Spinal cord (tissue), 10 donors: ENCODE measurements around the gene PDE6B. TPM values are rescaled to one million over a fixed set of nuclear protein-coding genes. Genes with fewer than 3 reads are reported as not detected.
"Not testable (repeated sequence)": the region's sequence is repeated elsewhere in the genome, so short reads cannot be mapped to it uniquely, and the experiment has no call there.

Experiments
- DNase-seq, 6 donors: peaks; one replicate each; pipeline versions ENCODE4 v3.0.0 to v3.0.0-alpha.2; 2013 to 2015; ENCODE audit warnings: low spot score in 6 of 6, low read depth in 4 of 6
- H3K27ac ChIP-seq: one replicate; pipeline ENCODE4 v1.5.1; 2013; ENCODE audit warnings: low read depth, low read length, control low read depth
- H3K27me3 ChIP-seq: one replicate; pipeline ENCODE4 v1.6.1; 2013; ENCODE audit warnings: low read length; ENCODE audit not compliant: control insufficient read depth, insufficient read depth
- H3K36me3 ChIP-seq: one replicate; pipeline ENCODE4 v1.6.1; 2013; ENCODE audit warnings: low read length; ENCODE audit not compliant: control insufficient read depth, insufficient read depth
- H3K4me1 ChIP-seq: one replicate; pipeline ENCODE4 v1.6.1; 2013; ENCODE audit warnings: low read length; ENCODE audit not compliant: control insufficient read depth, insufficient read depth
- H3K4me3 ChIP-seq: one replicate; pipeline ENCODE4 v1.5.1; 2013; ENCODE audit warnings: low read depth, low read length, control low read depth
- H3K9me3 ChIP-seq: one replicate; pipeline ENCODE4 v1.6.1; 2013; ENCODE audit warnings: low read length; ENCODE audit not compliant: control insufficient read depth, insufficient read depth
- WGBS: methylation state at CpG from one replicate; pipeline ENCODE4 v1.1.5; 2013; ENCODE audit warnings: missing lambda C conversion rate; ENCODE audit not compliant: insufficient coverage; 5-methylcytosine and 5-hydroxymethylcytosine counted together
- polyA plus RNA-seq, 2 donors: library from polyadenylated mRNA; unstranded; fragments of 120-200 nt; gene quantifications; one replicate each; pipeline ENCODE4 v1.2.1, GENCODE V29; 2013; ENCODE audit not compliant: insufficient read length in 2 of 2
- total RNA-seq, 2 donors: library from RNA; depleted of rRNA in 1 of 2; stranded (reverse); fragments of 120-200 nt in 1 of 2; fragments of >200 nt in 1 of 2; gene quantifications; one replicate each; pipeline versions ENCODE4 v1.2.3 to v1.2.4, GENCODE V29; 2013 to 2014
- donor health status: healthy.

The PDE6B gene
- total and polyA plus RNA-seq, 4 donors: 16.8 to 24.1 (median 19.7) TPM

DNA sequence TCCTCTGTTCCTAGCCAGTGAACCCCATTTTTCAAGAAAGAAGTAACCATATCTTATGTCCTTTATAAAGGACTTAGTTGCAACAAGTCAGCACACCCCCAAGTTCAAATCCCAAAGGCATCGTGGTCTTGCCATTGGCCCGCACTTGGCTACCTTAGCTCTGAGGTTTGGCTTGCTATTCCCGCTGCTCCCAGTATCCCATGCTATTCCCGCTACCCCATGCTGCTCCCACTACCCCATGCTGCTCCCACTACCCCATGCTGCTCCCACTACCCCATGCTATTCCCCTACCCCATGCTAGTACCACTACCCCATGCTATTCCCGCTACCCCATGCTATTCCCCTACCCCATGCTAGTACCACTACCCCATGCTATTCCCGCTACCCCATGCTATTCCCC, 42.8 kb downstream of the PDE6B start:
- DNase-seq, H3K9me3 ChIP-seq, H3K27ac ChIP-seq, H3K27me3 ChIP-seq, H3K4me3 ChIP-seq: not testable (repeated sequence)
- 89% methylated on average over 6 of the region's 6 CpGs for WGBS
- peaks cover 27% of the 10 kb centered on the region for H3K4me1 ChIP-seq
- H3K36me3 ChIP-seq: peaks cover 39% of the 10 kb centered on the region

GRCh38 chr4:669806-670559, 44.6 kb downstream of the PDE6B start:
- not testable (repeated sequence) for H3K27ac ChIP-seq, DNase-seq, H3K4me3 ChIP-seq, H3K27me3 ChIP-seq, H3K9me3 ChIP-seq
- Histone ChIP-seq H3K4me1 (peaks cover 22% of the 10 kb centered on the region), H3K36me3 (peaks cover 42% of the 10 kb centered on the region)
- WGBS: 93% methylated on average over 5 of the region's 11 CpGs

DNA sequence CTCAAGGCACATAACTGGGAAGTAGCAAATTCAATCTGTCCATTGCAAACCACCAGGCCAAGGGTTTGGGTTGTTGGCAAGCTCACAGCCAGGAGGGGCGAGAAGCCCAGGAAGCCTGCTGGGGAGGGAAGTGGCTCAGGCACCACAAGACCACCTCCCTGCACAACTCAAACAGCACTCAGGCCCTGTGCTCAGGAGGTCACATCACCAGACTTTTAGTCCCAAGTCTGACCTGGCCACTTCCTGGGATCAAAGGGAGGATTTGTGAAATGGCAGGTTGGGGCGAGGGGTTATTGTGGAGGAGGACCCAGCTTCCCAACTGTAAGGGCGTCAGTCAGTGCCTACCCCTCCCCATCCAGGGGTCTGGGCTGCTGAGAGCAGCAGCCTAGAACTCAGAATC, 46.4 kb downstream of the PDE6B start:
- no peak overlapping the region for H3K4me3 ChIP-seq
- H3K36me3 ChIP-seq: peaks cover 41% of the 10 kb centered on the region
- no CpG with 5 or more reads among the region's 3 CpGs for WGBS
- no peak for DNase-seq
- peaks cover 25% of the 10 kb centered on the region for H3K4me1 ChIP-seq
- no peak overlapping the region for H3K27ac ChIP-seq
- no peaks in the 10 kb centered on the region for H3K27me3 ChIP-seq
- H3K9me3 ChIP-seq: no peaks in the 10 kb centered on the region

DNA sequence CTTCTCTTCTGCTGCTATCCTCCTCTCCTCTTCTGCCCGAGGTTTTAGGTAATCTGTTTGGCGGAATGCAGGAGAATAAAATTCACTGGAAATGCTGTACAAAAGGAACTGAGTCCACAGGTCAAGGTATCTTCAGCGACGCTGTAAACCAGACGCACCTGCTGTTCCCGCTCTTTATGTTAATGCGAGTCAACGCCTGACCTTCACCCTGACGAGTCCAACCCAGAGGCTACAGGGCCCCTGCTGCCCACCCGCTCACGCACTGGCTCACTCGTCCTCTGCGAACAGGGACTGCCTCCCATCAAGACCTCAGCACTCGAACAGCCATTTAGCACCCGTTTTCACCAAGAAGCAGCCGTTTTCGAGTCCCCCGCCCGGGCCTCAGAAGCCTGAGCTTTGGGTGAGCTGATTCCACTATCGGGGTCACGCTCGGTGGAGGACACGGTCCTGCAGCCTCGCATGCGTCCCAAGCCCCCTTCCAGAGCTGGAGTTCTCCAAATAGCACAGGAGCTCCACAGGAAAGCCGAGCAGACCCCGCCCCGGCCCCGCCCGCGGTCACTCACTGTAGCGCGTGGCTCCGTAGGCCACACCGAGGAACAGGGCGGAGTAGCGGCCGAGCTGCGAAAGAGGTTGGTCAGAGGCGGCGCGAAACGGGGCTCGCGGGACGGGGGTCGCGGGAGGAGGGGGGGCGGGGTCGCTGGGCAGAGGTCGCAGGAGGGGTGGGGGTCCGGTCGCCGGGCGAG, 48.1 kb downstream of the PDE6B start:
- DNase-seq: peak in 1 of 6 donors; percentile 32
- 4% methylated on average over 50 of the region's 55 CpGs for WGBS
- H3K4me3 ChIP-seq: peak overlapping the region; percentile 65
- no peaks in the 10 kb centered on the region for H3K9me3 ChIP-seq
- H3K27me3 ChIP-seq: no peaks in the 10 kb centered on the region
- peaks cover 25% of the 10 kb centered on the region for H3K4me1 ChIP-seq
- H3K36me3 ChIP-seq: peaks cover 36% of the 10 kb centered on the region
- H3K27ac ChIP-seq: no peak overlapping the region

- Histone ChIP-seq H3K9me3 (no peaks in the 10 kb centered on the region), H3K4me3 (peak within 1 kb of the TSS; percentile 67), H3K36me3 (peaks cover 36% of the 10 kb centered on the region), H3K4me1 (peaks cover 25% of the 10 kb centered on the region), H3K27ac (peak within 1 kb of the TSS; percentile 57), H3K27me3 (no peaks in the 10 kb centered on the region)
- under 1% methylated on average over 84 of the region's 84 CpGs for WGBS
- DNase-seq: peak; percentile 90 to 99 (median 96)
Measured at GRCh38 chr4:674172-675035, 49.0 kb downstream of the PDE6B start, which contains the start of the genes ATP5ME and MYL5. Gene ATP5ME (minus strand): TSS chr4:674276. CDS start chr4:674247, 29 bp downstream. Gene MYL5 (plus strand): TSS chr4:674542. CDS start chr4:678027, 3,485 bp downstream.

- WGBS: 72% methylated on average over 23 of the region's 26 CpGs
- peak overlapping the region; percentile 67 for H3K4me3 ChIP-seq
- peaks cover 29% of the 10 kb centered on the region for H3K4me1 ChIP-seq
- no peaks in the 10 kb centered on the region for H3K27me3 ChIP-seq
- no peak for DNase-seq
- H3K27ac ChIP-seq: peak overlapping the region; percentile 57
- no peaks in the 10 kb centered on the region for H3K9me3 ChIP-seq
- peaks cover 36% of the 10 kb centered on the region for H3K36me3 ChIP-seq
Measured at GRCh38 chr4:675036-675882, 49.9 kb downstream of the PDE6B start.

DNA sequence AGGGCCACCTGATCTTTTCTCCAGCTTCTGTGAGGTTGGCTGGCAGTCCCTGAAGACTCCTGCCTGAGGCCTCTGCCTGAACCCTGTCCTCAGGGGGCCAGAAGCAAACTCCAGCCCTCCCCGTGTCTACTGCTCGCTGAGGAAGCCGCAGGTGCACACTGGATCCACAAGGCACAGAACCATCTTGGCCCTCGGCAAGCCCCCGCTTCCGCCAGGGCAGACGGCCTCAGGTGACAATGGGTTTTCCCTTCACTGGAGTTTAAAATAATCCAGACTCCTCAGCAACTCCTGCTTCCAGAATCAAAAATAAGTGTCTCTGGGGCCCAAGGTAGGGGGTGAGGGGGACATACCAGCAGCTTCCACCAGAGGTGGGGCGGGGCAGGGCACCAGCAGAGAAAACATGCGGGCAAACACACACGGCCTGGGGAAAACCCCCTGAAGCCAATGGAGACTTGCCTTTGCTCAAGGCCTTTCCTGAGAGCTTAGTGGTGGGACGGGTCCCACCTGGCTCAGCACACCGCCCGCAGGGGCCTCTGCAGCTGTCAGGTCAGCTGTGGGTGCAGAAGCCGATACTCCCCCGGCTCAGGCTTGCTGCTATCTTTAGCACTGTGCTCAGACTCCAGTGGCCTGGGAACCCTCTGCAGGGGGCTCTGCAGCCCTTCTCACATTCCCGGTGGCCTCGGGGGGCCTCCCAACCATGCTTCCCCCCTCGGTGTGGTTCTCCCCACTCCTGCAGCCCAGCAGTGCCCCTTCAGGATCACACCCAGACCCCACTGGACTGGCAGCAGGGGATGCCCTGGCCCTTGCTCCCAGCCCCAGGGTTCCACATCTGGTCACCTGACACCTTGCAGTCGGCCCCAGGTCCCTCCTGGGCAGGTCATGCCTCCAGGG, 50.9 kb downstream of the PDE6B start:
- Histone ChIP-seq H3K27ac (no peak overlapping the region), H3K27me3 (no peaks in the 10 kb centered on the region), H3K36me3 (peaks cover 29% of the 10 kb centered on the region), H3K4me3 (no peak overlapping the region), H3K4me1 (peaks cover 39% of the 10 kb centered on the region), H3K9me3 (no peaks in the 10 kb centered on the region)
- DNase-seq: no peak
- 80% methylated on average over 19 of the region's 19 CpGs for WGBS

- Histone ChIP-seq H3K27ac (no peak overlapping the region), H3K4me3 (no peak overlapping the region), H3K4me1 (peaks cover 39% of the 10 kb centered on the region), H3K9me3 (no peaks in the 10 kb centered on the region), H3K27me3 (no peaks in the 10 kb centered on the region), H3K36me3 (peaks cover 22% of the 10 kb centered on the region)
- DNase-seq: no peak
- WGBS: 89% methylated on average over 8 of the region's 8 CpGs
Measured at GRCh38 chr4:676871-677235, 51.5 kb downstream of the PDE6B start.
